Muscle layer of duodenum (tissue), 2 donors: ENCODE measurements around the gene TLE4.
"Not testable (repeated sequence)": the region's sequence is repeated elsewhere in the genome, so short reads cannot be mapped to it uniquely, and the experiment has no call there.

Experiments
- H3K27ac ChIP-seq: one replicate; pipeline ENCODE4 v1.7.0; 2013; ENCODE audit warnings: mild to moderate bottlenecking, low read length
- H3K27me3 ChIP-seq: one replicate; pipeline ENCODE4 v1.7.0; 2013; ENCODE audit warnings: low read depth, mild to moderate bottlenecking, control low read depth, low read length
- H3K36me3 ChIP-seq, 2 donors: one replicate each; pipeline ENCODE4 v1.7.0; 2013; ENCODE audit warnings: low read length in 2 of 2, control low read depth in 1 of 2, mild to moderate bottlenecking in 1 of 2; ENCODE audit not compliant: insufficient read depth in 2 of 2, control insufficient read depth in 1 of 2
- H3K4me1 ChIP-seq, 2 donors: one replicate each; pipeline ENCODE4 v1.7.0; 2013; ENCODE audit warnings: low read length in 2 of 2, mild to moderate bottlenecking in 2 of 2, control low read depth in 1 of 2, moderate library complexity in 1 of 2; ENCODE audit not compliant: insufficient read depth in 2 of 2, control insufficient read depth in 1 of 2
- H3K4me3 ChIP-seq, 2 donors: one replicate each; pipeline ENCODE4 v1.7.0; 2013; ENCODE audit warnings: low read length in 2 of 2, low read depth in 1 of 2, mild to moderate bottlenecking in 1 of 2
- H3K9me3 ChIP-seq, 2 donors: one replicate each; pipeline ENCODE4 v1.7.0; 2013; ENCODE audit warnings: low read length in 2 of 2, control low read depth in 1 of 2, mild to moderate bottlenecking in 1 of 2; ENCODE audit not compliant: control insufficient read depth in 1 of 2
- donor health status: healthy.

The TLE4 gene

DNA sequence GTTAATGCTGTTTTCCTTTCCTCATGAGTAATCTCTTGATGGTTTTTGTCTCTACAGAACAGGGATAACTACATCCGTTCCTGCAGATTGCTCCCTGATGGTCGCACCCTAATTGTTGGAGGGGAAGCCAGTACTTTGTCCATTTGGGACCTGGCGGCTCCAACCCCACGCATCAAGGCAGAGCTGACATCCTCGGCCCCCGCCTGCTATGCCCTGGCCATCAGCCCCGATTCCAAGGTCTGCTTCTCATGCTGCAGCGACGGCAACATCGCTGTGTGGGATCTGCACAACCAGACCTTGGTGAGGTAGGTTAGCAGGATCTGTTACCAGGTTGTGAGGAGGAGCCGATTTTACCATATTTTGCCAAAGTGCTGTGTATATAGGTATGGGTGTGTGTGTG lies 148.2 kb downstream of the TLE4 start:
- no peak overlapping the region for H3K27ac ChIP-seq
- no peaks in the 10 kb centered on the region for H3K9me3 ChIP-seq
- no peaks in the 10 kb centered on the region for H3K4me1 ChIP-seq
- H3K4me3 ChIP-seq = no peak overlapping the region
- H3K27me3 ChIP-seq = no peaks in the 10 kb centered on the region
- peaks cover 72 to 98% of the 10 kb centered on the region in 2 donors for H3K36me3 ChIP-seq

DNA sequence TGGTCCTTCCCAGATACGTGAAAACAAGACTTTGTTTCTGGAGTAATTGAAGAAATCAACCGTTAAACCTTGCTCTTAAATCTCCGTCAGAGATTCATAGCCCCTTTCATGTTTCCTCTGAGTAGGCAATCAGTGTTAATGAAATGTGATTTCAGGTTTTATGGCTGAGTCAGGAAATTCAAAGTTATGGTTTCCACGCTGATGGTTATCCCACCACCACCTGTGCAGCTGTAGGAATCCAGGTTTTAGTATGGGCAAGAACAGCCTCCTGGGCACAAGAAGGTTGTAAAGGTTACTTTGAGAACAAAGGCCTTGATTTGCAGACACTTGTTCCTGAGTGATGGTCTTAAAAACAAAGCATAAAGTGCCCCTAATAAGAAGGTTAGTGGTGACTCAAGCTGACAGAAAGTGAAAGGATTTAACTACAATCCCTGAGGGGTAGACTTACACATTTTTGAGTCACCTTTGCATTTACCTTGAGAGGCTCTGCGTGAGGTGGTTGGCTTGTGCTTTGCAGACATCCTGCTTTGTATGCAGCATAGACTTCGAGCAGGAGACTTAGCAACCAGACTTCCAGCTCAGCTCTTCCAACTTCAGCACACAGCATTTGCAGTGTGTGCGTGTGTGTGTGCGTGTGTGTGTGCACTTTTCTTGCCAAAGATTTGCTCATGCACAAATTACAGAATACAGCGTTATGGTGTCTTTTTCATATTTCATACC lies 159.6 kb downstream of the TLE4 start:
- H3K9me3 ChIP-seq = no peaks in the 10 kb centered on the region
- H3K36me3 ChIP-seq = peaks cover 3 to 4% of the 10 kb centered on the region in 2 donors
- H3K4me1 ChIP-seq = no peaks in the 10 kb centered on the region
- no peak overlapping the region for H3K27ac ChIP-seq
- no peak overlapping the region for H3K4me3 ChIP-seq
- H3K27me3 ChIP-seq = no peaks in the 10 kb centered on the region

DNA sequence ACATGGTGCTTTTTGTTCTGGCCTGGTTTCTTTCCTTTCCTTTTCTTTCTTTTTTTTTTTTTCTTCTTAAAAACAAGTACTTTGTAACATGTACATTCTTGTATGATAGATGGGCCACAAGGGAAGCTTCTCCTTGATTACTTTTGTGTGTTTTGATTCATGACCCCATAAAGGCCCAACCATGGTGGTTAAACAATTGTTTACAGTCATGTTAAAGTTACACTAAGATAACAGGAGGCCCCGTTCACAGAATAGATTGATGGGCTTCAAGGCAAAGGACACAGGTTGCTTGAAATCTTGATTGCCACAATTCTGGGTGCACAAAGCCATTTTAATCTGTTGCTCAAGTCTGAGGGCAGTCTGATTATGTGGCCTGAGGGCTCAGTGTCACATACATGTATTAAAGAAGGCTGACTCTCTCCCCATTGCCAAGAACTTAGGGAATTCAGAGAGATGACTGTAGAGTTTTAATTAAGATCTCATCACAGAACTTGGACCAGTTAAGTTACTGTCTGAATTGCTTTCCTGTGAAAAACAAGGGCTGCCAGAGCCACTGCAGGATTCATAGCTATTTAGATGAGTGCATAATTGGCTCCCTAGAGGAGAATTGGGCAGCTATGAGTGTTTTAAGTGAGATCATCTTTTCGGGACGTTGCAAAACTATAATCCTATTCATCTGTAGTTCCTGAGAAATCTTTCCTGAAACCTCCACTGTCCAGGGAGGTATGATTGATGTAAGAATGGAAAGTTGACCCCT lies 163.4 kb downstream of the TLE4 start:
- Histone ChIP-seq H3K36me3 (no peaks in the 10 kb centered on the region), H3K4me1 (no peaks in the 10 kb centered on the region), H3K4me3 (no peak overlapping the region), H3K27me3 (no peaks in the 10 kb centered on the region), H3K9me3 (no peaks in the 10 kb centered on the region), H3K27ac (no peak overlapping the region)

DNA sequence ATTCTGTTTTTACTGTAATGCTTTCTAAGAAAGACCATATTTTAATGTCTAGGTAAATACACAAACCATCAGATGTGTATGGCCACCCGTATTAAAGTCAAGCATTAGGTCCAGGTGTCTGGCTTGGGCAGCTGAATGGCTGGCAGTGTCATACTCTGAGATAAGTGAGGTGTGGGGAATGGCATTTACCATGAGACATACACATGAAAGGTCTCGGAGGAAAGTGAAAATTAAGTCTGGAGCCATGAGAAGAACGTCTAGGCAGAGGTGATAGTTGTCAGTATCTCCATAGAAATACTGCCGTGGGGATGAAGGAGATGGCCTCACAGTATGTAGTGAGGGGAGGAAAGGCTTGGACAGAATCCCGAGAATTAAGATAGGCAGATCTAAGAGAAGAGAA lies 164.3 kb downstream of the TLE4 start:
- no peaks in the 10 kb centered on the region for H3K9me3 ChIP-seq
- H3K4me1 ChIP-seq = no peaks in the 10 kb centered on the region
- H3K36me3 ChIP-seq = no peaks in the 10 kb centered on the region
- H3K27ac ChIP-seq = no peak overlapping the region
- no peaks in the 10 kb centered on the region for H3K27me3 ChIP-seq
- no peak overlapping the region for H3K4me3 ChIP-seq

DNA sequence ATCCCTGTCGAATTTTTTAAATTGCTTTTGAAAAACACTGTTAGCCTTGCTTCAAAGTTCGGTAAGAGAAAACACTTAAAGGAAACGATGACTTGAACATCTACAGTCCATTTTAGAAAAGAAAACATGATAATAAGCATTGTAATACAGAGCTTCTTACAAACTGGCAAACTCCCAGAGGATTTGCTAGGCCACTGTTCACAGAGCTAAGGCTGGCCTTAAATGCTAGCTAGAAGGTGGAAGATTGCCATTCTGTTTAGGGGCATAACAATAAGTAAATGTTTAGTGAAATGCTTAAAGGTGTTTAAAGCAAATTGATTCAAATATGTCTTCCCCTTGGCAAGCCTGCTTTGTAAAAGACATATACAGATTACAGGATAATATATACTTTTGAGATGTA lies 169.6 kb downstream of the TLE4 start:
- Histone ChIP-seq H3K36me3 (no peaks in the 10 kb centered on the region), H3K27ac (no peak overlapping the region), H3K4me3 (no peak overlapping the region), H3K9me3 (no peaks in the 10 kb centered on the region), H3K27me3 (no peaks in the 10 kb centered on the region), H3K4me1 (peaks cover 0 to 14% of the 10 kb centered on the region in 2 donors)

DNA sequence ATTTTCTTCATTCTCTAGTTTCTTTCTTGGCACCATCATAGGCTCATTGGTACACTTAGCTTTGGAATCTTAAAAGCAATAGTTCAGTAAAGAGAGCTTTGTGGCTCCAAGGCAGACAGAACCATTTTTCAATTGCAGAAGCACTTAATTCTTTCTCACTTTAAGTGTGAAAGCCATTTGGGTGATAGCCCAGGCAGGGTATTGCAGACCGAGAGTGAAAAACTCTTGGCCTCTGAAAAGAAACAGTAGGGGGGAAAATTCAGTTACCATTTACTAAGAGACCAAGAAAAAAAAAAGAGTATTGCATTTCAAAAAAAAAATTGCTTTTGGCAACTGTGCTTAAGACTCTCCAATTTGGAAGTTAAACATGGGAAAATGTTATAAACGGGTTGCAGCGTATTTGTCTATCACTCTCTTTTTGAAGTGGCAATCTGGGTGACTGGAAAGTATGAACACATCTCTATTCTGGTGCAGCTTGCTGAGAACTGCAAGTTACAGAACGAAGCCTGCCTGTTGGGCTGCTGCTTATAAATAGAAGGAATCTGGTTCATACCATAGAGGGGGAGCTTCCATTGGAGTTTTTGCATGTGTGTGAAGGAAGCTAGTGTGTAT lies 170.5 kb downstream of the TLE4 start:
- no peaks in the 10 kb centered on the region for H3K36me3 ChIP-seq
- H3K27me3 ChIP-seq = no peaks in the 10 kb centered on the region
- no peaks in the 10 kb centered on the region for H3K9me3 ChIP-seq
- H3K27ac ChIP-seq = no peak overlapping the region
- H3K4me3 ChIP-seq = no peak overlapping the region
- H3K4me1 ChIP-seq = peaks cover 0 to 14% of the 10 kb centered on the region in 2 donors

DNA sequence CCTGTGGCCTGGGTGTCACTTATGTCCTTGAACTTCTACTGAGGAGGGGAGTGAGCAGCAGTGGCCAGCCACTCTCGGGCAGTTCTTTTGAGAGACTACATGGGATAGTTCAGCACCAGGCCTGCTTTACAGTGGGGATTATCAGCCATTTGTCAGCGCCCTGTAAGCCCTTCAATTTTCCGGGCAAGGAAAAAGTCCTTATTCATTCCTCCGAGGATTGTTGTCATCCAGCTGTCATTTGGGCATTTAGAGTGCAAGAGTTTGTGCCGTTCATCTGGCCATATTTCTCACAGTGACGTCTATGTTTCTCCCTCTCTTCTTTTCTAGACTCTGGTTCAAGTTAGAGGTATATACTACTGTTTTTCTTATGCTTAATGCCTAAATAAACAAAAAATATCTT lies 172.8 kb downstream of the TLE4 start:
- H3K27me3 ChIP-seq = no peaks in the 10 kb centered on the region
- H3K27ac ChIP-seq = no peak overlapping the region
- H3K9me3 ChIP-seq = no peaks in the 10 kb centered on the region
- H3K36me3 ChIP-seq = no peaks in the 10 kb centered on the region
- peaks cover 0 to 14% of the 10 kb centered on the region in 2 donors for H3K4me1 ChIP-seq
- no peak overlapping the region for H3K4me3 ChIP-seq

DNA sequence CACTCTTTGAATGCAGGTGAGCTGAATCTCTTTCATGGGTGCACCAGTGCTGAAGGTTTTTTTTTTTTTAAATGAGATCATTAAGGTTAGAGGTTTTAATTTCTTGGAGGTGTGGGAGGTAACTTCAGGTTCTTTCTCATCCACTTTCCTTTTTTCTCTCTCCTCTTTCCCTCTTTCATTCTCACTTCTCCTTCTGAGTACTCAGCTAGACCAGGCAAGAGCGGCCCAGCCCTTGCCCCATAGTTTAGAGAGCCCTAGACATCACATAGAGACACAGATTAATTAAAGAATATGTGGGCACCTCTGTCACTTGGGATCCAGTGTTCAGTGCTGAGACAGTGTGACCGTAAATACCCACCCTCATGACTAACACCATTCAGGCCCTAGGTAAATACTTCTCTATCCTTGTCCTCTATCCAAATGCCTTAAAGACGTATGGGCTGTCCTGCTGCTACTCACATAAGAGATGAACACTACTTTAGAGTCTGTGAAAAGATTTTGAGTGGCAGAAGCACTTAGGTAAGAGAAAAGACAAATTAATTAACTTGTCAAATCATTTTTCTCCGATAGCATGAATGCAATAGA lies 174.1 kb downstream of the TLE4 start:
- H3K27me3 ChIP-seq = no peaks in the 10 kb centered on the region
- no peak overlapping the region for H3K27ac ChIP-seq
- no peaks in the 10 kb centered on the region for H3K9me3 ChIP-seq
- no peaks in the 10 kb centered on the region for H3K36me3 ChIP-seq
- H3K4me1 ChIP-seq = peaks cover 0 to 14% of the 10 kb centered on the region in 2 donors
- H3K4me3 ChIP-seq = no peak overlapping the region

DNA sequence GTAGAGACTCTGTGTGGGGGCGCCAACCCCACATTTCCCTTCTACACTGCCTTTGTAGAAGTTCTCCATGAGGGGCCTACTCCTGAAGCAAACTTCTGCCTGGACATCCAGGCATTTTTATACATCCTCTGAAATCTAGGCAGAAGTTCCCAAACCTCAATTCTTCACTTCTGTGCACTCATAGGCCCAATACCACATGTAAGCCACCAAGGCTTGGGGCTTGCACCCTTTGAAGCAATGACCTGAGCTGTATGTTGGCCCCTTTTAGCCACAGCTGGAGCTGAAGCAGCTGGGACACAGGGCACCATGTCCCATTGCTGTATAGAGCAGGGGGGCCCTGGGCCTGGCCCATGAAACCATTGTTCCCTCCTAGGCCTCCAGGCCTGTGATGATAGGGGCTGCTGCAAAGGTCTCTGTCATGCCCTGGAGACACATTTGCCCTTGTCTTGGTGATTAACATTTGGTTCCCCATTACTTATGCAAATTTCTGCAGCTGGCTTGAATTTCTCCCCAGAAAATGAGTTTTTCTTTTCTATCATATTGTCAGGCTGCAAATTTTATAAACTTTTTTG lies 180.2 kb downstream of the TLE4 start:
- not testable (repeated sequence) for H3K36me3 ChIP-seq, H3K4me3 ChIP-seq, H3K27ac ChIP-seq, H3K9me3 ChIP-seq, H3K4me1 ChIP-seq, H3K27me3 ChIP-seq

DNA sequence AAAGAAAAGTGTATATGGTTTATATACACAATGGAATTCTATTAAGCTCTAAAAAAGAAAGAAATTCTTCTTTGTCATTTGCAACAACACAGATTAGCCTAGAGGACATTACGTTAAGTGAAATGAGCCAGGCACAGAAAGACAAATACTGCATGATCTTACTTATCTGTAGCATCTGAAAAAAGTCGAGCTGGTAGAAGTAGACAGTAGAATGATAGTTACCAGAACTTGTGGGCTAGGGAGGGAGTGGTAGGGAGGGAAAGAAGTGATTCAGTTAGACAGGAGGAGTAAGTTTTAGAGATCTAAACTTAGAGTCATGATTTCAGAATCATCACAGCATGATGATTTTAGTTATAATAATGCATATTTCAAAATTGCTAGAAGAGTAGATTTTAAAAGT lies 184.6 kb downstream of the TLE4 start:
- Histone ChIP-seq H3K9me3 (peaks cover 0 to 7% of the 10 kb centered on the region in 2 donors), H3K36me3 (no peaks in the 10 kb centered on the region), H3K4me3 (no peak overlapping the region), H3K27me3 (no peaks in the 10 kb centered on the region), H3K4me1 (peaks cover 0 to 10% of the 10 kb centered on the region in 2 donors), H3K27ac (no peak overlapping the region)

DNA sequence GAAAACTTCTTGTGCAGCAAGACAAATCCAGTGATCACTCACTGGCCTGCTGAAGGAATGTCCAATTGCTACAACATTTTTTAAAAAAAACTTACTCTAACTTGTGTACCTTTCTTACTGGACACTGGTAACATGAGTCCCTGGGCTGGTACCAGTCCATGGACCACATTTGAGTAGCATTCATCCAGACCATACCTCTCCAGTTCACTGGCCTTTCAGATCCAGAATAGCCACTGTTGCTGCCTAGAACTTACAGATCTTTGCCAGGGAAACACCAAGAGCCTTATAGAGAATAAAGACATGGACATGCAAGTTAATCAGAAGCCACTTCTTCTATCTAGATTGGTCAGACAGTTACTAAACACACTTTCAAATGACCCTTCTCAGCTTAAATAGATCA lies 185.3 kb downstream of the TLE4 start:
- H3K4me3 ChIP-seq = no peak overlapping the region
- no peaks in the 10 kb centered on the region for H3K27me3 ChIP-seq
- H3K4me1 ChIP-seq = peaks cover 0 to 10% of the 10 kb centered on the region in 2 donors
- no peak overlapping the region for H3K27ac ChIP-seq
- peaks cover 0 to under 1% of the 10 kb centered on the region in 2 donors for H3K9me3 ChIP-seq
- no peaks in the 10 kb centered on the region for H3K36me3 ChIP-seq
